IMR-90 (cell line): Measurements from ENCODE around the gene RASSF10. TPM values are rescaled to one million over a fixed set of nuclear protein-coding genes. Genes with fewer than 3 reads are reported as not detected.

Experiments
- ATAC-seq: fragments of 200-7000 bp; cut with Tn5 transposase; 2 replicates; pipeline ENCODE4 v1.9.1; 2020; ENCODE audit warnings: low read depth, mild to moderate bottlenecking, moderate library complexity
- BruUV-seq: library from RNA; stranded (reverse); fragments of 400-500 nt; replicated peaks from 2 replicates; lab custom pipeline; 2021; lab: Mats Ljungman, UMichigan
- CTCF ChIA-PET: fragments of 300-600 bp; formaldehyde crosslinking; extraction: SDS; loops from one replicate; lab custom pipeline; 2021; ENCODE audit warnings: antibody characterized with exemption; lab: Yijun Ruan, JAX
- POLR2A ChIA-PET: fragments of 300-600 bp; sonication (Branson Sonifier 250); formaldehyde crosslinking; loops from one replicate; lab custom pipeline; 2022; ENCODE audit warnings: antibody characterized with exemption; ENCODE audit not compliant: unreplicated experiment; lab: Charles Lee
- DNase-seq: peaks from one replicate; pipeline ENCODE4 v3.0.0; 2013
- H2AFZ ChIP-seq: replicated peaks from 2 replicates; pipeline ENCODE3; 2013; ENCODE audit warnings: low read length, mild to moderate bottlenecking; ENCODE audit not compliant: poor library complexity
- H2AK5ac ChIP-seq: 2 replicates; pipeline ENCODE4 v1.6.1; 2013; ENCODE audit warnings: low read depth, low read length, inconsistent platforms
- H2AK9ac ChIP-seq: replicated peaks from 2 replicates; pipeline ENCODE3; 2013; ENCODE audit warnings: mild to moderate bottlenecking, low read depth, low read length, moderate library complexity; ENCODE audit not compliant: poor library complexity
- H2BK120ac ChIP-seq: 2 replicates; pipeline ENCODE4 v1.6.1; 2013; ENCODE audit warnings: low read depth, low read length, inconsistent platforms
- H2BK15ac ChIP-seq: 3 replicates; pipeline ENCODE4 v1.6.1; 2013; ENCODE audit warnings: low read depth, low read length, inconsistent platforms
- H2BK20ac ChIP-seq: 2 replicates; pipeline ENCODE4 v1.6.1; 2013; ENCODE audit warnings: low read depth, mild to moderate bottlenecking, inconsistent platforms, low read length, moderate library complexity
- H2BK5ac ChIP-seq: 2 replicates; pipeline ENCODE4 v1.6.1; 2013; ENCODE audit warnings: mild to moderate bottlenecking, low read depth, low read length, inconsistent platforms; ENCODE audit not compliant: poor library complexity, severe bottlenecking
- H3K14ac ChIP-seq: replicated peaks from 2 replicates; pipeline ENCODE4 v1.6.1; 2013; ENCODE audit warnings: low read depth, low read length, inconsistent platforms
- H3K18ac ChIP-seq: 2 replicates; pipeline ENCODE4 v1.6.1; 2013; ENCODE audit warnings: low read depth, low read length, control low read depth
- H3K23ac ChIP-seq: 2 replicates; pipeline ENCODE4 v1.6.1; 2013; ENCODE audit warnings: low read depth, low read length, inconsistent platforms
- H3K27ac ChIP-seq: 2 replicates; pipeline ENCODE4 v1.5.1; 2013; ENCODE audit warnings: mild to moderate bottlenecking, control low read depth, low read length; ENCODE audit not compliant: insufficient read depth
- H3K27me3 ChIP-seq: 2 replicates; pipeline ENCODE4 v1.6.1; 2013; ENCODE audit warnings: low read length; ENCODE audit not compliant: control insufficient read depth, insufficient read depth
- H3K36me3 ChIP-seq: 2 replicates; pipeline ENCODE4 v1.6.1; 2013; ENCODE audit warnings: low read length, mixed read lengths; ENCODE audit not compliant: control insufficient read depth, insufficient read depth
- H3K4ac ChIP-seq: 2 replicates; pipeline ENCODE4 v1.6.1; 2013; ENCODE audit warnings: low read depth, low read length, inconsistent platforms
- H3K4me1 ChIP-seq: 2 replicates; pipeline ENCODE4 v1.6.1; 2013; ENCODE audit warnings: low read length, mixed read lengths; ENCODE audit not compliant: control insufficient read depth, insufficient read depth
- H3K4me2 ChIP-seq: 2 replicates; pipeline ENCODE4 v1.6.1; 2013; ENCODE audit warnings: low read depth, mild to moderate bottlenecking, control low read depth, low read length, moderate library complexity
- H3K4me3 ChIP-seq: 2 replicates; pipeline ENCODE4 v1.5.1; 2013; ENCODE audit warnings: low read depth, mild to moderate bottlenecking, control low read depth, low read length, moderate library complexity; ENCODE audit not compliant: insufficient read depth
- H3K56ac ChIP-seq: 2 replicates; pipeline ENCODE4 v1.6.1; 2013; ENCODE audit warnings: low read length, inconsistent platforms; ENCODE audit not compliant: insufficient read depth; ENCODE audit errors: extremely low read depth
- H3K79me1 ChIP-seq, 2 experiments: 2 replicates each; pipeline ENCODE4 v1.6.1; 2013; ENCODE audit warnings: low read length in 2 of 2, inconsistent platforms in 1 of 2, low read depth in 1 of 2
- H3K9ac ChIP-seq: 2 replicates; pipeline ENCODE4 v1.6.1; 2013; ENCODE audit warnings: low read depth, low read length, control low read depth
- H3K9me1 ChIP-seq: 2 replicates; pipeline ENCODE4 v1.6.1; 2013; ENCODE audit warnings: low read length, inconsistent platforms; ENCODE audit not compliant: insufficient read depth
- H3K9me3 ChIP-seq: 2 replicates; pipeline ENCODE4 v1.6.1; 2013; ENCODE audit warnings: low read length; ENCODE audit not compliant: control insufficient read depth, insufficient read depth
- H4K20me1 ChIP-seq: 2 replicates; pipeline ENCODE4 v1.6.1; 2013; ENCODE audit warnings: low read length, inconsistent platforms; ENCODE audit not compliant: insufficient read depth
- H4K5ac ChIP-seq: 2 replicates; pipeline ENCODE4 v1.6.1; 2013; ENCODE audit warnings: mild to moderate bottlenecking, low read depth, low read length, control low read depth
- H4K8ac ChIP-seq, 2 experiments: 2 replicates each; pipeline ENCODE4 v1.6.1; 2013; ENCODE audit warnings: low read depth in 2 of 2, low read length in 2 of 2, control low read depth in 1 of 2, inconsistent platforms in 1 of 2
- H4K91ac ChIP-seq: 2 replicates; pipeline ENCODE4 v1.6.1; 2013; ENCODE audit warnings: low read depth, low read length, inconsistent platforms; ENCODE audit not compliant: insufficient read depth
- BHLHE40 ChIP-seq: fragments of 150-350 bp; IDR thresholded peaks from 2 replicates; pipeline ENCODE4 v1.6.1; 2016; ENCODE audit warnings: mild to moderate bottlenecking, low read depth, low read length
- CEBPB ChIP-seq: IDR thresholded peaks from 2 replicates; pipeline ENCODE4 v1.6.1; 2012; ENCODE audit warnings: low read depth, low read length, improper control_type of control experiment
- CHD1 ChIP-seq: IDR thresholded peaks from 2 replicates; pipeline ENCODE4 v1.6.1; 2012; ENCODE audit warnings: low read depth, low read length, improper control_type of control experiment
- CTCF ChIP-seq: conservative IDR thresholded peaks from 2 replicates; pipeline ENCODE4 v1.5.1; 2012; ENCODE audit warnings: mild to moderate bottlenecking, low read depth, low read length, improper control_type of control experiment
- ELK1 ChIP-seq: fragments of 150-350 bp; IDR thresholded peaks from 2 replicates; pipeline ENCODE4 v1.6.1; 2016; ENCODE audit warnings: low read depth, mild to moderate bottlenecking, low read length, moderate library complexity, borderline replicate concordance
- FOS ChIP-seq: fragments of 150-350 bp; IDR thresholded peaks from 2 replicates; pipeline ENCODE4 v1.6.1; 2016; ENCODE audit warnings: low read depth, low read length
- MAFK ChIP-seq: IDR thresholded peaks from 2 replicates; pipeline ENCODE4 v1.6.1; 2012; ENCODE audit warnings: low read depth, low read length, improper control_type of control experiment
- MAZ ChIP-seq: IDR thresholded peaks from 2 replicates; pipeline ENCODE4 v1.6.1; 2012; ENCODE audit warnings: low read depth, mild to moderate bottlenecking, low read length, improper control_type of control experiment, moderate library complexity, borderline replicate concordance
- MXI1 ChIP-seq: IDR thresholded peaks from 2 replicates; pipeline ENCODE4 v1.6.1; 2012; ENCODE audit warnings: low read depth, mild to moderate bottlenecking, low read length, moderate library complexity, borderline replicate concordance
- NFE2L2 ChIP-seq: fragments of 150-350 bp; IDR thresholded peaks from 2 replicates; pipeline ENCODE4 v1.6.1; 2016; ENCODE audit warnings: low read depth, mild to moderate bottlenecking, low read length
- POLR2A ChIP-seq: IDR thresholded peaks from 2 replicates; pipeline ENCODE4 v1.6.1; 2012; ENCODE audit warnings: mild to moderate bottlenecking, low read depth, low read length
- RAD21 ChIP-seq: IDR thresholded peaks from 2 replicates; pipeline ENCODE4 v1.6.1; 2012; ENCODE audit warnings: low read length, improper control_type of control experiment
- RCOR1 ChIP-seq: IDR thresholded peaks from 2 replicates; pipeline ENCODE4 v1.6.1; 2012; ENCODE audit warnings: mild to moderate bottlenecking, low read length, improper control_type of control experiment; ENCODE audit not compliant: insufficient replicate concordance
- RFX5 ChIP-seq: IDR thresholded peaks from 2 replicates; pipeline ENCODE4 v1.8.0; 2012; ENCODE audit warnings: low read depth, mild to moderate bottlenecking, low read length, moderate library complexity
- SMC3 ChIP-seq: fragments of 150-350 bp; IDR thresholded peaks from 2 replicates; pipeline ENCODE4 v1.6.1; 2016; ENCODE audit warnings: low read depth, mild to moderate bottlenecking, antibody characterized with exemption, low read length, moderate library complexity
- USF2 ChIP-seq: fragments of 150-350 bp; IDR thresholded peaks from 2 replicates; pipeline ENCODE4 v1.6.1; 2017; ENCODE audit warnings: mild to moderate bottlenecking, antibody characterized with exemption, low read length, low read depth
- WGBS, 2 experiments: methylation state at CpG; one replicate each; pipeline versions ENCODE4 v1.1.5 to v1.1.7; 2013; ENCODE audit warnings: missing lambda C conversion rate in 2 of 2; ENCODE audit not compliant: insufficient read length in 1 of 2; ENCODE audit errors: extremely low coverage in 2 of 2; 5-methylcytosine and 5-hydroxymethylcytosine counted together
- dilution Hi-C: fragments of 300-500 bp; cut with HindIII; formaldehyde crosslinking; loops from one replicate; pipeline ENCODE4 v1.14.3; 2018; ENCODE audit warnings: low sequenced_read_pairs; ENCODE audit not compliant: unreplicated experiment
- in situ Hi-C: fragments of 300-500 bp; cut with MboI; formaldehyde crosslinking; loops from 3 replicates; pipeline ENCODE4 v1.14.3; 2019; ENCODE audit warnings: low sequenced_read_pairs, inconsistent platforms, mixed read lengths
- intact Hi-C: fragments of 100-400 bp; cut with micrococcal nuclease; formaldehyde crosslinking; loops from 2 replicates; pipeline ENCODE4 v1.10.0; 2022
- polyA plus RNA-seq, 3 experiments: library from polyadenylated mRNA; depleted of rRNA; stranded (reverse); fragments of >200 nt; gene quantifications; 2 replicates each; pipeline ENCODE4 v1.2.3, GENCODE V29; 2012; ENCODE audit warnings: low replicate concordance in 1 of 3
- total RNA-seq: library from RNA; depleted of rRNA; stranded (reverse); fragments of >200 nt; gene quantifications from 2 replicates; pipeline ENCODE4 v1.2.3, GENCODE V29; 2012

The RASSF10 gene
- total and polyA plus RNA-seq, 2 of the 4 experiments (the other 2 are of a cell fraction) = not detected

- intact Hi-C loops = no loop called here
- Histone ChIP-seq H3K4me2 (no peak overlapping the region), H2AK5ac (no peak overlapping the region), H4K8ac (no peak overlapping the region), H3K27me3 (peaks cover 40% of the 10 kb centered on the region), H3K36me3 (no peaks in the 10 kb centered on the region), H3K9me3 (0 out of 2 replicates have a peak, but pooled peaks cover 2% of the 10 kb centered on the region), H3K27ac (no peak overlapping the region), H4K5ac (no peak overlapping the region), H2AFZ (no peak overlapping the region), H2AK9ac (no peak overlapping the region), H3K56ac (no peak overlapping the region), H3K4ac (no peak overlapping the region), H3K79me1 (no peaks in the 10 kb centered on the region), H3K9ac (no peak overlapping the region), H2BK120ac (no peak overlapping the region), H4K20me1 (no peaks in the 10 kb centered on the region), H3K23ac (no peak overlapping the region), H3K4me1 (no peaks in the 10 kb centered on the region), H2BK15ac (no peak overlapping the region), H3K14ac (no peak overlapping the region), H2BK20ac (no peak overlapping the region), H3K4me3 (no peak overlapping the region), H4K91ac (no peak overlapping the region), H3K9me1 (no peaks in the 10 kb centered on the region), H3K18ac (no peak overlapping the region), H2BK5ac (no peak overlapping the region)
- TF ChIP-seq RAD21 (no peak), MAZ (no peak), POLR2A (no peak), BHLHE40 (no peak), RFX5 (no peak), MAFK (no peak), ELK1 (no peak), SMC3 (no peak), MXI1 (no peak), CTCF (no peak), USF2 (no peak), CEBPB (no peak), CHD1 (no peak), RCOR1 (no peak), NFE2L2 (no peak), FOS (no peak)
- BruUV-seq = no TSS peak
- POLR2A ChIA-PET = no interaction called here
- dilution Hi-C loops = no loop called here
- ATAC-seq = no peak
- in situ Hi-C loops = no loop called here
- CTCF ChIA-PET = no interaction called here
- WGBS, 2 experiments = no CpG with 5 or more reads among the region's 1 CpG
- no peak for DNase-seq
Measured at GRCh38 chr11:12990162-12990480, 19.0 kb upstream of the RASSF10 start.
